ENCODE data around the gene EID2. TPM values are rescaled to one million over a fixed set of nuclear protein-coding genes. Genes with fewer than 3 reads are reported as not detected.

Gene EID2
- total and polyA plus RNA-seq, 2 donors (not counting 3 experiments of a cell fraction or from before 2014, with no cell fraction given), result 6.6 to 17.4 TPM

GRCh38 chr19:39588066-39588465, 48.1 kb upstream of the EID2 start:
- Histone ChIP-seq H3K9ac (replicated peaks; ENCODE audit: extremely low read depth, insufficient read depth, low read length) (no peak overlapping the region), H3K9me3 (replicated peaks; ENCODE audit: control insufficient read depth, insufficient read depth, low read length) (no peaks in the 10 kb centered on the region), H3K27ac (ENCODE audit: insufficient read depth, low read depth, low read length) (no peak overlapping the region), H3K9me1 (replicated peaks; ENCODE audit: control insufficient read depth, extremely low read depth, insufficient read depth, low read length) (no peaks in the 10 kb centered on the region), H4K20me1 (replicated peaks; ENCODE audit: control insufficient read depth, extremely low read depth, insufficient read depth, low read length) (peaks cover 3% of the 10 kb centered on the region), H3K4me2 (ENCODE audit: insufficient read depth, low read length) (no peak overlapping the region), H3K36me3 (ENCODE audit: control insufficient read depth in 2 of 2, extremely low read depth in 1 of 2, insufficient read depth in 2 of 2, low read length in 2 of 2) (no peaks in the 10 kb centered on the region), H3K4me3 (replicated peaks in 1 of 3; ENCODE audit: insufficient read depth in 1 of 3, low read depth in 1 of 3, low read length in 3 of 3) (no peak overlapping the region), H3K79me2 (ENCODE audit: control insufficient read depth, insufficient read depth, low read length) (no peaks in the 10 kb centered on the region), H3K27me3 (ENCODE audit: control insufficient read depth in 2 of 2, insufficient read depth in 2 of 2, low read length in 2 of 2) (no peaks in the 10 kb centered on the region), H3K4me1 (ENCODE audit: control insufficient read depth, extremely low read depth, insufficient read depth, low read length) (no peaks in the 10 kb centered on the region), H2AFZ (ENCODE audit: low read depth, low read length) (no peak overlapping the region)
- TF ChIP-seq, protein P1, sequence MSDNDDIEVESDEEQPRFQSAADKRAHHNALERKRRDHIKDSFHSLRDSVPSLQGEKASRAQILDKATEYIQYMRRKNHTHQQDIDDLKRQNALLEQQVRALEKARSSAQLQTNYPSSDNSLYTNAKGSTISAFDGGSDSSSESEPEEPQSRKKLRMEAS (IDR thresholded peaks at IDR 0.05; ENCODE audit: insufficient read depth, insufficient read length), result no peak
- TF ChIP-seq POLR2AphosphoS5 (IDR thresholded peaks at IDR 0.05; ENCODE audit: insufficient read depth, low read depth, low read length) (no peak), GATA2 (IDR thresholded peaks at IDR 0.05; ENCODE audit: insufficient read depth, insufficient read length, low read depth, low read length) (no peak), FOS (IDR thresholded peaks at IDR 0.05; ENCODE audit: borderline replicate concordance, insufficient read depth, low read length) (no peak), EZH2 (IDR thresholded peaks at IDR 0.05; ENCODE audit: borderline replicate concordance, low read depth, low read length, severe bottlenecking) (no peak), JUN (IDR thresholded peaks at IDR 0.05; ENCODE audit: borderline replicate concordance, insufficient read depth, insufficient read length, low read depth) (no peak), POLR2A (IDR thresholded peaks at IDR 0.05; ENCODE audit: low read depth, low read length) (no peak), MYC (IDR thresholded peaks at IDR 0.05; ENCODE audit: low read depth, low read length) (no peak)
- TF ChIP-seq, protein P2, sequence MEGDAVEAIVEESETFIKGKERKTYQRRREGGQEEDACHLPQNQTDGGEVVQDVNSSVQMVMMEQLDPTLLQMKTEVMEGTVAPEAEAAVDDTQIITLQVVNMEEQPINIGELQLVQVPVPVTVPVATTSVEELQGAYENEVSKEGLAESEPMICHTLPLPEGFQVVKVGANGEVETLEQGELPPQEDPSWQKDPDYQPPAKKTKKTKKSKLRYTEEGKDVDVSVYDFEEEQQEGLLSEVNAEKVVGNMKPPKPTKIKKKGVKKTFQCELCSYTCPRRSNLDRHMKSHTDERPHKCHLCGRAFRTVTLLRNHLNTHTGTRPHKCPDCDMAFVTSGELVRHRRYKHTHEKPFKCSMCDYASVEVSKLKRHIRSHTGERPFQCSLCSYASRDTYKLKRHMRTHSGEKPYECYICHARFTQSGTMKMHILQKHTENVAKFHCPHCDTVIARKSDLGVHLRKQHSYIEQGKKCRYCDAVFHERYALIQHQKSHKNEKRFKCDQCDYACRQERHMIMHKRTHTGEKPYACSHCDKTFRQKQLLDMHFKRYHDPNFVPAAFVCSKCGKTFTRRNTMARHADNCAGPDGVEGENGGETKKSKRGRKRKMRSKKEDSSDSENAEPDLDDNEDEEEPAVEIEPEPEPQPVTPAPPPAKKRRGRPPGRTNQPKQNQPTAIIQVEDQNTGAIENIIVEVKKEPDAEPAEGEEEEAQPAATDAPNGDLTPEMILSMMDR (IDR thresholded peaks at IDR 0.05; ENCODE audit: extremely low read depth in 1 of 2, insufficient read depth in 1 of 2, low read depth in 1 of 2, low read length in 2 of 2), result no peak
- DNase-seq (ENCODE audit: low read depth, low spot score) (no peak), FAIRE-seq (no peak)
- CTCF ChIA-PET, result no interaction called here
- no TSS peak for BruUV-seq (replicated peaks)
- dilution Hi-C loops (cut with MboI; ENCODE audit: extremely low pct_ligation_motif_present, low sequenced_read_pairs), result no loop called here
- intact Hi-C loops (cut with micrococcal nuclease), result no loop called here
- POLR2A ChIA-PET, result no interaction called here
